PFSK-1 (cell line): Measurements from ENCODE around the gene CKAP4.

Experiments used
- FOXP2 ChIP-seq: optimal IDR thresholded peaks from 2 replicates; pipeline ENCODE3; 2011; ENCODE audit warnings: borderline replicate concordance, control low read depth, inconsistent platforms; ENCODE audit not compliant: insufficient read depth; ENCODE audit errors: extremely low read length, extremely low read depth
- POLR2AphosphoS5 ChIP-seq: IDR thresholded peaks from 2 replicates; pipeline ENCODE4 v1.6.1; 2012; ENCODE audit warnings: low read depth, mild to moderate bottlenecking, control low read depth, low read length, moderate library complexity
- SIN3A ChIP-seq: IDR thresholded peaks from 2 replicates; pipeline ENCODE4 v1.6.1; 2012; ENCODE audit warnings: mild to moderate bottlenecking, low read length, moderate library complexity, borderline replicate concordance; ENCODE audit not compliant: insufficient read depth

- TF ChIP-seq POLR2AphosphoS5 (no peak), FOXP2 (no peak), SIN3A (no peak)
These were observed 33.2 kb downstream of the CKAP4 start for GRCh38 chr12:106214571-106214970.
